Kidney (tissue), 14 donors: ENCODE measurements around the gene HSPH1. TPM values are rescaled to one million over a fixed set of nuclear protein-coding genes. Genes with fewer than 3 reads are reported as not detected.

ENCODE experiments used
- DNase-seq, 5 donors: peaks; one replicate each; pipeline ENCODE4 v3.0.0-alpha.2; 2013 to 2020
- FAIRE-seq: peaks from 2 replicates; lab custom pipeline; 2012; peaks lifted over from hg19 to GRCh38; lab: Jason Lieb, UNC
- H3K27ac ChIP-seq, 2 donors: one replicate each; pipeline ENCODE4 v1.7.0; 2013; ENCODE audit warnings: low read depth in 2 of 2, low read length in 2 of 2, inconsistent platforms in 1 of 2
- H3K27me3 ChIP-seq: one replicate; pipeline ENCODE4 v1.7.1; 2013; ENCODE audit warnings: low read length, inconsistent platforms; ENCODE audit not compliant: control insufficient read depth, insufficient read depth
- H3K36me3 ChIP-seq, 3 donors: one replicate each; pipeline versions ENCODE4 v1.7.0 to v1.7.1; 2013; ENCODE audit warnings: low read length in 3 of 3, control low read depth in 1 of 3, inconsistent platforms in 1 of 3; ENCODE audit not compliant: insufficient read depth in 3 of 3, control insufficient read depth in 2 of 3
- H3K4me1 ChIP-seq, 3 donors: one replicate each; pipeline versions ENCODE4 v1.7.0 to v1.7.1; 2013; ENCODE audit warnings: low read length in 3 of 3, inconsistent platforms in 1 of 3, low read depth in 1 of 3; ENCODE audit not compliant: control insufficient read depth in 2 of 3, insufficient read depth in 2 of 3
- H3K4me3 ChIP-seq, 3 donors: one replicate each; pipeline versions ENCODE4 v1.7.0 to v1.8.1; 2013; ENCODE audit warnings: low read length in 3 of 3, control low read depth in 1 of 3, inconsistent platforms in 1 of 3
- H3K9ac ChIP-seq, 3 donors: one replicate each; pipeline versions ENCODE4 v1.7.0 to v1.7.1; 2013; ENCODE audit warnings: low read length in 3 of 3, control low read depth in 1 of 3, inconsistent platforms in 1 of 3
- H3K9me3 ChIP-seq, 3 donors: one replicate each; pipeline versions ENCODE4 v1.7.0 to v1.7.1; 2013; ENCODE audit warnings: low read length in 3 of 3, control low read depth in 1 of 3, inconsistent platforms in 1 of 3; ENCODE audit not compliant: control insufficient read depth in 2 of 3, insufficient read depth in 1 of 3
- intact Hi-C: fragments of 100-400 bp; cut with DNase I; formaldehyde crosslinking; loops from one replicate; pipeline ENCODE4 v1.11.1; 2022
- polyA plus RNA-seq: library from polyadenylated mRNA; stranded (reverse); fragments of 350-450 nt; fragmentation: Illumina TruSeq; extraction: RNeasy Lipid Tissue Mini Kit (QIAGEN cat#74804); gene quantifications from one replicate; pipeline ENCODE4 v1.2.3, GENCODE V29; 2014; ENCODE audit warnings: low read depth, low replicate concordance; ENCODE audit not compliant: insufficient read depth
- total RNA-seq: library from RNA; stranded (reverse); fragmentation: NEBNext Ultra II Directional; extraction: Animal tissue kit (Norgen Biotek cat#: 25700); gene quantifications from one replicate; pipeline ENCODE4 v1.2.1, GENCODE V29; 2021
- TF ChIP-seq, protein P1 (sequence below): IDR thresholded peaks from 3 replicates; pipeline ENCODE4 v1.5.1; 2012; ENCODE audit warnings: mild to moderate bottlenecking, moderate library complexity, borderline replicate concordance; ENCODE audit not compliant: insufficient read depth; ENCODE audit errors: extremely low read depth
- donor health status: control.
- donor health status: control.
- donor health status: control.
- donor health status: control.
- donor health status: control.
- donor health status: DM: yes; HTN: yes; CAD: no.
- donor health status: Normal renal cell carcinoma (clear cell type).

HSPH1 gene
- total and polyA plus RNA-seq, 2 donors from 2014 or later: 46.2 to 66.2 TPM

DNA sequence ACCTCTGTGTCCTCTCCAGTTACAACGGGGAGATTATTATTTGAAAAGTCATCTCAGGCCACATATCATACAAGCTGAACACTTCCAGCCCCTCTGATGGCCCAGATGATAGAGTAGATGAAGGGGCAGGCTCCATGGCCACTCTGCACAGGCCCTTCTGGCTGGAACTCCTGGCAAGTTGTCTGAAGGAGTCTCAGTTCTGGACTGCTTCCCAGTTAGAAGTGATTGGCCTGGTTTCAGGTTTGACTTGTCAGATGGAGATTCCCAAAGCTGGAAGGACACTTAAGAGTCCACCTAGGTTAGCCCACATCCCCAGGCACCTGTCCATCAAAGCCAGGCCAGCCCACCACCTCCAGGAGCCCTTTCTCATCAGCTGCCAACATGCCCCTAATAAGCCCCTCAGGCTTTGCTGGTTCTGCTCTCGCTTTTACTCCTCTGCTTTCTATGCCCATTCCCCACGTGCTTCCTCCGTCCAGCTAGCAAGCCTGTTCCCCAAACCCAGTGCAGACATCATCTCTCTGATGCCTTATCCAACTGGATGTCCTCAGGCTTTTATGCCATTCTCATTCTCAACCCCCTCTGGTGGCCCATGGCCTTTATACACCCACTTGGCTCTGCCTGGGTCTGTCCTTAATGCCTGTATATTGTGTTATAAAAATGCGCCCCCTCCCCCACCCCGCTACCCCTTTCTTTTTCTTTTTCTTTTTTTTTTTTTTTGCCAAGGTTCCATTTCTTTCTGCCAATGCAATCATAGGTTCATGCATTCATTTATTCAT is 56.5 kb downstream of the HSPH1 start:
- no peak overlapping the region for H3K4me3 ChIP-seq
- TF ChIP-seq, protein P1, sequence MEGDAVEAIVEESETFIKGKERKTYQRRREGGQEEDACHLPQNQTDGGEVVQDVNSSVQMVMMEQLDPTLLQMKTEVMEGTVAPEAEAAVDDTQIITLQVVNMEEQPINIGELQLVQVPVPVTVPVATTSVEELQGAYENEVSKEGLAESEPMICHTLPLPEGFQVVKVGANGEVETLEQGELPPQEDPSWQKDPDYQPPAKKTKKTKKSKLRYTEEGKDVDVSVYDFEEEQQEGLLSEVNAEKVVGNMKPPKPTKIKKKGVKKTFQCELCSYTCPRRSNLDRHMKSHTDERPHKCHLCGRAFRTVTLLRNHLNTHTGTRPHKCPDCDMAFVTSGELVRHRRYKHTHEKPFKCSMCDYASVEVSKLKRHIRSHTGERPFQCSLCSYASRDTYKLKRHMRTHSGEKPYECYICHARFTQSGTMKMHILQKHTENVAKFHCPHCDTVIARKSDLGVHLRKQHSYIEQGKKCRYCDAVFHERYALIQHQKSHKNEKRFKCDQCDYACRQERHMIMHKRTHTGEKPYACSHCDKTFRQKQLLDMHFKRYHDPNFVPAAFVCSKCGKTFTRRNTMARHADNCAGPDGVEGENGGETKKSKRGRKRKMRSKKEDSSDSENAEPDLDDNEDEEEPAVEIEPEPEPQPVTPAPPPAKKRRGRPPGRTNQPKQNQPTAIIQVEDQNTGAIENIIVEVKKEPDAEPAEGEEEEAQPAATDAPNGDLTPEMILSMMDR: no peak
- H3K27me3 ChIP-seq: no peaks in the 10 kb centered on the region
- intact Hi-C loops: no loop called here
- DNase-seq (no peak), FAIRE-seq (no peak)
- H3K4me1 ChIP-seq: no peaks in the 10 kb centered on the region
- no peak overlapping the region for H3K27ac ChIP-seq
- H3K9ac ChIP-seq: no peak overlapping the region
- no peaks in the 10 kb centered on the region for H3K9me3 ChIP-seq
- no peaks in the 10 kb centered on the region for H3K36me3 ChIP-seq

DNA sequence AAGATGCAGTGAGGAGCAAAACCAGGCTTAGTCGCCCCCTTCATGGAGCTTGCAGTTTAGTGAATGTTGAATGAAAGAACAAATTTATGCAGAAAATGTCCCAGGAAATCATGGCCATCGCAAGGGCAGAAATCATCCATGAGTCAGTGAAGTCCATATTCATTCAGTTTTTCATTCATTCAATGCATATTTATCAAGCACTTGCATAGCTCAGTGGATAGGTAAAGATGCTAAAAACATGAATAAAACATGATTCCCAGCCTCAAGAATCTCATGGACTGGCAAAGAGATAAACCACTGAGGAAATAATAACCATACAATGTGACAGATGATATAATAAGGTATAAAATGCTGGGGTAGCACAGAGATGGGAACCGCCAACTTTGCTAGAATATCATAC is 58.8 kb downstream of the HSPH1 start:
- Histone ChIP-seq H3K36me3 (no peaks in the 10 kb centered on the region), H3K9me3 (no peaks in the 10 kb centered on the region), H3K4me3 (no peak overlapping the region), H3K4me1 (no peaks in the 10 kb centered on the region), H3K9ac (no peak overlapping the region), H3K27ac (no peak overlapping the region), H3K27me3 (no peaks in the 10 kb centered on the region)
- DNase-seq (no peak), FAIRE-seq (no peak)
- TF ChIP-seq, protein P1: no peak
- intact Hi-C loops: no loop called here

DNA sequence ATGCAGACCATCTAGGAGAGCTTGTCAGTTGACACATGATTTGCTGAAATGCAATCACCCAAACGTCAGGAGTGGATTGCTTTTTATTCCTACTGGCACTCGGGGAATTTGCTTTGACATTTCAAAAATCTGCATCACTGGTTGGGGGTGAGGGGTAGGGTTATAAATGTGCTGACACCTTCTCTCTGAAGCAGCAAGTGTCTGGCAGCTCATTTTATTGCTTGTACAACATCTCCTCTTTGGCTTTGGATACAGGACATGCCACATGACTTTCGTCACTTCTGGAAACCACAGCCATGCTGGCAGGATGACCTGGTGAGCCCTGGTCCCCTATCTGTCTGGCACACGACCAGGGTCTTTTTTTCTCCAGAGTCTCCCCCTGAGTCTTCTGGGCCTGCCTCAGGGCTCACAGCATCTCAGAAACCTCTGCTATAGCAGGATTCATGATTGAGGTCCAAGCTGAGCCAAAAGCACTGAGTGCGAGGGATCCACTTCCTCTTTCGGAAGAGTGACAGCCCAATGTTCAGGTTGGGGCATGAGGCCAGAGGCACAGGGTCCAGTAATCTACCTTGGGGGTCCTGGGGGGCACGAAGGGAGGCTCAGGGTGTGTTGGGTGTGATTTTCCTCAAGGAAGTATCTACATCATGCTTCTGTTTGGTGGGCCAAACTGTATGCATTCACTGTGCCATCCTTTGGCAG is 60.1 kb downstream of the HSPH1 start:
- intact Hi-C loops: no loop called here
- Histone ChIP-seq H3K9ac (no peak overlapping the region), H3K27ac (no peak overlapping the region), H3K4me3 (no peak overlapping the region), H3K4me1 (no peaks in the 10 kb centered on the region), H3K9me3 (no peaks in the 10 kb centered on the region), H3K27me3 (no peaks in the 10 kb centered on the region), H3K36me3 (no peaks in the 10 kb centered on the region)
- no peak for FAIRE-seq
- TF ChIP-seq, protein P1: no peak
- DNase-seq: no peak
